HuH-7.5 (cell line): Measurements from ENCODE around the gene PEPD.

Experiments
- DNase-seq: peaks from one replicate; pipeline ENCODE4 v3.0.0; 2011; ENCODE audit warnings: low spot score

The PEPD gene

DNA sequence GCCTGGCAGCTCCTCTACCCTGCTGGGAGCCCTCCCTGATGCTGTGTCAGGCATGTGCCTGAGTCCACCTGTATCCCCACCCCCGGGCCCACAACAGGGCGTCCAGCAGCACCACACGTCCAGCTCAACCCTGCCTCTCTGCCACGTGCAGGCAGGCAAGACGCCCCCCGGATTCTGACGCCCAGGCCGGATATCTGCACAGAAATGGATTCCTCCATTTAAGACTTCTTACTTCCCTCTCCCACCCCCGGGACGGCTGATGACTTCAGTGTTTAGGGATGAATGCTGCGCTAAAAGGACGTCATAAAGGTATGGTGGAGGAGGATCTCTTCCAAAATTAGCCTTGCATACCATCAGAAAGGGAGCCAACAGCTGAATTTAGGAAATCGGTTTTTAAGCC is 10.2 kb downstream of the PEPD start:
- no peak for DNase-seq

GRCh38 chr19:33510462-33511194 is 11.0 kb downstream of the PEPD start:
- DNase-seq = no peak

- no peak for DNase-seq
Observed at GRCh38 chr19:33509774-33510173, 11.8 kb downstream of the PEPD start.

- no peak for DNase-seq
Observed at GRCh38 chr19:33508941-33509614, 12.5 kb downstream of the PEPD start.

- no peak for DNase-seq
Observed at GRCh38 chr19:33508431-33508830, 13.2 kb downstream of the PEPD start.

GRCh38 chr19:33508009-33508408 is 13.6 kb downstream of the PEPD start:
- DNase-seq = no peak

GRCh38 chr19:33507021-33507956 is 14.3 kb downstream of the PEPD start:
- DNase-seq = no peak

DNA sequence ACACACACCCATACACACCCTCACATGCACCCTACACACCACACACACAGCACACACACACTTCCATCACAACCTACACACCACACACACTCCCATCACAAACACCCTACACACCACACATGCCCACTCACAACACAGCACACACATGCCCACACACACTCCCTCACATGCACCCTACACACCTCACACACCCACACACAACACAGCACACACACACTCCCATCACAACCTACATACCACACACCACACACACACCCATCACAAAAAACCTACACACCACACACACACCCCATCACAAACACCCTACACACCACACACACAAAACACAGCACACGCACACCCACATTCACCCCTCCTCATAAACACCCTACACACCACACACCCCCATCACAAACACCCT is 15.1 kb downstream of the PEPD start:
- no peak for DNase-seq

DNA sequence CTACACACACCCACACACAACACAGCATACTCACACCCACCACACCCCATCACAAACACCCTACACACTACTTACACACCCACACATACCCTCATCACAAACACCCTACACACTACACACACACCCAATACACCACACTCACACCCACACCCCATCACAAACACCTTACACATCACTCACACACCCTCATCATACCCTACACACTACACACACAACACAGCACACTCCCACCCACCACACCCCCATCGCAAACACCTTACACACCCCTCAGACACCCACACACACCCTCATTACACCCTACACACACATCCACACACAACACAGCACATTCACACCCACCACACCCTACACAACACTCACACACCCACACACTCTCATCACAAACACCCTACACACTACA is 15.8 kb downstream of the PEPD start:
- no peak for DNase-seq

GRCh38 chr19:33505148-33505547 is 16.4 kb downstream of the PEPD start:
- no peak for DNase-seq

DNA sequence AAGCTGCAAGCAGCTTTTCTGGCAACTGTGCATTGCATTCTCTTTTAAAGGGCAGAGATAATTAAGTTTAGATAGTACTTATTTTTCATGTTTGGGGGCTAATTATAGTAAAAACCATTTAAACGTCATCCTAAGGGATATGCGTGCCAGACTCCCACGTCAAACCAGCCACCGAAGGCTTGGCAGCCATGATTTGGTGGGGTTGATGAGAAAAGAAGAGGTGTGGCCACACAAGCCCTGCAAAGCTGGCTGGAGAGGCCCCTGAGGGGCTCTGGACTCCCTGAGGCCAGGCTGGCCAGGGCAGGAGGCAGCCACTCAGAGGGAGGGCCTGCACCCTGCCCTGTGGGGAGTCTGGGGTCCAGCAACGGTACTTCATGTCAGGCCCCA is 17.5 kb downstream of the PEPD start:
- DNase-seq = no peak

DNA sequence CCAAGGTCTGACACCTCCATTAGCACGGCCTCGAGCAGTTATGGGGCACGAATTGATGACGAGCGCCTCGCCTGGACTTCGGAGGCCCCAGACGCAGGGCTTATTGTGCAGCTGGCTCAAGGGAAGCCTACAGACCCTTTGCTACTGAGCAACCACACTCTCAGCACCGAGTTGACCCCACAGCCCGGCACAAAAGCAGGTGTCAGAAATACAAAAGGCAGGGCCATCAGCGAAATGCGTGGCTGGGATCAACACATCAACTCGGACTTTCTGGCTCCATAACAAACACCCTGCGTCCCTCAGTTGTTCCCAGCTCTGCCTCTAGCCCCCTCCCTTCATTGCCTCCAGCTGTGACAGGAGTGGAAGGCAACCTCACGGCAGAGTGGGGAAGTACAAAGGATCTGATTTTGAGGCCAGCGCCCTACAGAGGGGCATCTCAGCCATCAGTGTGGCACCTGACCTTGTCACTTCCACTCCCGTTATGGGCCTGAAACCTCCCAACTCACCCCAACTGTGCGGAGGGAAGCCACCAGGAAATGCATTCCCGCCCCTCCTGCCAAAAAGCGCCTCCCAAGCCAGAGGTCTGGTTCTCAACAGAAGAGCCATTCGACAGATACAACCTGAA is 18.0 kb downstream of the PEPD start:
- DNase-seq = no peak

DNA sequence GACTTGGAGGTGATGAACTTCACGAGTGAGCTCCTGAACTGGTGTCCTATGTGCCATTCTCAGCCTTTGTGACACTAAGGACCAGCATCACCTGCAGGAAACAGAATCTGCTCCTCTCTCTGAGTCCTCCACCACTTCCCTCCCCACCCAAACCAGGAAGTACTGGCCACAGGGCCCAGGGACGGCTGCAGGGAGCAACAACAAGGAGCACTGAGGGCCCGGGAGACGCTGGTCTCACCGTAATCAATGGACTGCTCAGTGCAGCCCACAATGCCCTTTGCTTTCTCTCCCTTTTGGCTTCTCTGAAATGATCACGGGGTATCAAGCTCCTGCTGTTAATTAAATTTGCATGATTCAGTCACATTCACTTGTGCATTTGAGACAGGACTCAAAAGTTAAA is 18.6 kb downstream of the PEPD start:
- no peak for DNase-seq

GRCh38 chr19:33502521-33502920 is 19.1 kb downstream of the PEPD start:
- no peak for DNase-seq

- DNase-seq = no peak
Observed at GRCh38 chr19:33501693-33502356, 19.8 kb downstream of the PEPD start.

DNA sequence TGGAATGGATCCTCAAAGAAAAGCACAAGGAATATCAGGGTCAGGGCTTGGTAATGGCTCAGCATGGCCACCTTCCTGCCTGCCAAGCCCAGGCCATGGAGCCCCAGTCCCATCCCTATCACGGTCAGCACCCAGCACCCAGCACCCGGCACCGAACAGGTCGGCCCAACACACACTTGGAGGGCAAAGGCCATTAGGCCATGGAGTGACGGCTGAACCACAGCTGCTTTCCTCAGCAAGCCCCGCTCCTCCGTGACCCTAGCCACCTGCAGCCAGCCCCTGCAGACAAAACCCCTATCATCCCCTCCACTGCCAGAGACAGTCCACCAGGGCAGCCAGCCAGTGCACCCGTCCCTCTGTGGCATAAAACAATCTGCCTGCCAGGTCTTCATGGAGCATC is 20.6 kb downstream of the PEPD start:
- DNase-seq = no peak

DNA sequence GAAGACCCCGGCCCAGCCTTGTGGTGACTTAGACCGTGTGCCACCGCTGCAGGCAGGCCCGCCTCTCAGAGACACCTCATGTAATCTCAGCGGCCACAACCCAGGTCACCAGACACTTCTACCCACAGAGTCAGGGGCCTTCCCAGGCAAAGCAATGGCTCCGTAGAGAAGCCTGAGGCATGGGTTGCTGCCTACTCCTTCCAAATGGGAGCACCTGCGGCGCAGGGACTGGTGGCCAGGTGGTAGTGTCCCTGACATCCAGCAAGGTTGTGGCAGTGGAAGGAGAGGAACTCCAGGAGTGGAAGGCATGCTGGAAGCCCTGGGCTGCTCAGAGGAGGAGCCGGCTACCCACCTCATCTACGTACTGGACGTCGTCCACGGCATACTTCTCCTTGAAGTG is 21.0 kb downstream of the PEPD start:
- DNase-seq = no peak

DNA sequence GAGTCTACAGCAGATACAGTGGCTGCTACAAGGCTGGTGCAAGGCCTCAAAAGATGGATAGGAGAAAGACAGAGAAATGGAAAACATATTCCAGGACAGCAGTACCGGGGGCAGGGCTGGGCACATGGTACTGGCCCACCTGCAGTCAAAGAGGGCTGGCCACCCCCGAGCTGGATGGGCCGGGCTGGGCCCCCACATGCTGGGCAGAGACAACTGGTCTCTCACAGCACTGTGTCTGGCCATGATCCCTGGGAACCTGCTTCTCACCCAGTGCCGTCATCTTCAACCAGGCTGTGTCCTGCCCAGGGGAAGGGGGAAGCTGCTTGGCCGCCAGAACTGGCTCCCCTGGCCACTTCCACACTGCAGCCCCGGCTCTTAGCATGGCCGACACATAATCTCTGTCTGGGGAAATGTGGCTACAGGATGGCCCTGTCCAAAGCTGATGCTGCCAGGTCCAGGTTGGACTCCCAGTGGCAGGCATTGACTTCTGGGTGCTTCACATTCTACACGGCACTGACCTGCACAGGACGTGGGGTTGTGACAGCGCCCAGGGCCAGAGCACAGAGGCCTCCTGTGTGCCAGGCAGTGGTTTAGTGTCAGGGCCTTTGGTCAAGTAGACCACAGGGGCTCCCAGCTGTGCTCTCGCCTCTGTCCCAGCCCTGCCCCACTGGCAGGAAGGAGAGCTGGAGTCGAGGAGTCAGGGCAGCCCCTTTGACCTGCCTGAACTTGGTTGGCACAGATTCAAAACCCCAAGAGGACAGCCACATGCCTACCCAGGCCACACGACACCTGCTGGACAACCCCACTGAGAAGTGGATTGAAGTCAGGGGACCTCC is 21.7 kb downstream of the PEPD start:
- no peak for DNase-seq

- DNase-seq = no peak
Observed at GRCh38 chr19:33499248-33499647, 22.3 kb downstream of the PEPD start.

GRCh38 chr19:33498391-33499000 is 23.1 kb downstream of the PEPD start:
- DNase-seq = no peak
